C4-2B (cell line): ENCODE measurements around the gene DENND1A.

ENCODE experiments used
- CTCF ChIP-seq: fragments of 450-650 bp; conservative IDR thresholded peaks from 2 replicates; pipeline ENCODE4 v1.5.1; 2017; ENCODE audit warnings: mild to moderate bottlenecking
- ZFX ChIP-seq: fragments of 450-650 bp; IDR thresholded peaks from 2 replicates; pipeline ENCODE4 v1.6.1; 2017

DNA sequence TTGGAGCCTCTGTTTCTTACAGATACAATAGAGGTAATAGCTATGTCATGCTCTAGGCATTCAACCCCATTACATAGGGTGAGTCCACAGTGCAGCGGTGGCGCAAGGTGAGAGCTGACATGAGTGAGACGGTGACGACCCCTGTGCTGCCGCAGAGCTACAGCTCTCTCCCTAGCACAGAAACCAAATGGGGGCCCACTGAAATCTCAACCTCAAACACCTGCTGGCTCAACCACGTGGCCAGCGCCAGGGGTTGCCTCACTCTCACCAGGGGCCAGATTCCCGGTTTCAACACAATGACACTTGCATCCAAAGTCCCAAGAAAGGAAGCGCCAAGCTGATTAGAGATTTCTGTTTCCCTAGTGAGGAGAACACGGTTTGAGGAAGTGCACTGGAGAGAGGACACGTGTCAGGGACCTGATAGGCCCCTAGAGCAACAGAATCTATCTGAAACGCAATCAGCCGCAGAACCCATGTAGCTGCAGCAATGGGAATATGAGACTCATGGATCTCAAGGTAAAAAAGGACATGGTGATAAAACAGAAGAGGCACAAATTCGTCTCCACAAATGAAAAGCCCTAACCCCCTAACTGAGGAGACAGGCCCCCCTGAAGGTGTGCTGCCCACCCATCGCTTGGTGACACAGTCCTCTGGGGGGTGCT, 459.7 kb downstream of the DENND1A start:
- TF ChIP-seq CTCF: no peak
- no peak for TF ChIP-seq ZFX
